Measurements from ENCODE around the gene SH3BP5. TPM values are rescaled to one million over a fixed set of nuclear protein-coding genes. Genes with fewer than 3 reads are reported as not detected.

The SH3BP5 gene
- total and polyA plus RNA-seq, 8 donors: 2.8 to 9.8 (median 6.2) TPM

DNA sequence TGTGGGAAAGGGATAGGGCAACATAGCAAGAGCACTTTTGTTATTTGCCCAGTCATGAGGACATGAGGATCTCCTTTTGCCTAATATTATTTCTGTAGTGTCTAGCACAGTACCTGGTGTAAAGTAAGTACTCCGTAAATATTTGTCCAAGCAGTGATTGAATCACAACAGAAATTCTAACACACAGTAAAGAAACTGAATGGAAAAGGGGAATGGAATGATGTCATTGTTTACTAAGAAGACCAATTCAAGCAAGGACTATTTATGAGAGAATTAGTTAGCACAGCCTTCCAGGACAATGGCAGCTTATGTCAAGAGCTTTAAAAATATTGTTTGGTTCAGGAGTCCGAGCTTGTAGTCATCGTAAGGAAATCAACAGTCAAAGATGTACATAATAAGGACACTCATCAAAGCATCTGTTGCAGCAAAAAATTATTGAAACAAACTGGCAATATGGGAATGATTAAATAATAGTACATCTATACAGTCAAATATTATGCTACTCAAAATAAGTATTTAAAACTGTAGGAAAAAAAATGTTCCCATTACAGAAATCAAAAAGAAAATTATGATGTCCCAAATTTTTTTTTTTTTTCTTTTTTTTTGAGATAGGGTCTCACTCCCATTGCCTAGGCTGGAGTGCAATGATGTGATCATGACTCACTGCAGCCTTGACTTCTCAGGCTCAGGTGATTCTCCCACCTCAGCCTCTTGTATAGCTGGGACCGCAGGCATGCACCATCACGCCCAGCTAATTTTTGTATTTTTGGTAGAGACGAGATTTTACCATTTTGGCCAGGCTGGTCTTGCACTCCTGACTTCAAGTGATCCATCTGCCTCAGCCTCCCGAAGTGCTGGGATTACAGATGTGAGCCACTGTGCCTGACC, 108.5 kb downstream of the SH3BP5 start:
- TF ChIP-seq, protein P1, sequence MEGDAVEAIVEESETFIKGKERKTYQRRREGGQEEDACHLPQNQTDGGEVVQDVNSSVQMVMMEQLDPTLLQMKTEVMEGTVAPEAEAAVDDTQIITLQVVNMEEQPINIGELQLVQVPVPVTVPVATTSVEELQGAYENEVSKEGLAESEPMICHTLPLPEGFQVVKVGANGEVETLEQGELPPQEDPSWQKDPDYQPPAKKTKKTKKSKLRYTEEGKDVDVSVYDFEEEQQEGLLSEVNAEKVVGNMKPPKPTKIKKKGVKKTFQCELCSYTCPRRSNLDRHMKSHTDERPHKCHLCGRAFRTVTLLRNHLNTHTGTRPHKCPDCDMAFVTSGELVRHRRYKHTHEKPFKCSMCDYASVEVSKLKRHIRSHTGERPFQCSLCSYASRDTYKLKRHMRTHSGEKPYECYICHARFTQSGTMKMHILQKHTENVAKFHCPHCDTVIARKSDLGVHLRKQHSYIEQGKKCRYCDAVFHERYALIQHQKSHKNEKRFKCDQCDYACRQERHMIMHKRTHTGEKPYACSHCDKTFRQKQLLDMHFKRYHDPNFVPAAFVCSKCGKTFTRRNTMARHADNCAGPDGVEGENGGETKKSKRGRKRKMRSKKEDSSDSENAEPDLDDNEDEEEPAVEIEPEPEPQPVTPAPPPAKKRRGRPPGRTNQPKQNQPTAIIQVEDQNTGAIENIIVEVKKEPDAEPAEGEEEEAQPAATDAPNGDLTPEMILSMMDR (IDR thresholded peaks at IDR 0.05): no peak
- H3K27me3 ChIP-seq: no peaks in the 10 kb centered on the region
- ATAC-seq: no peak
- 87 to 89% methylated on average over 7 of the region's 7 CpGs for WGBS, 2 donors
- intact Hi-C loops (cut with DNase I): no loop called here
- no peaks in the 10 kb centered on the region for H3K4me1 ChIP-seq
- peaks cover 0 to 42% (median 22%) of the 10 kb centered on the region in 3 donors for H3K36me3 ChIP-seq
- no peak overlapping the region for H3K4me3 ChIP-seq
- H3K9me3 ChIP-seq: no peaks in the 10 kb centered on the region
- no peak for FAIRE-seq
- no peak overlapping the region for H3K27ac ChIP-seq
- no peak for DNase-seq

DNA sequence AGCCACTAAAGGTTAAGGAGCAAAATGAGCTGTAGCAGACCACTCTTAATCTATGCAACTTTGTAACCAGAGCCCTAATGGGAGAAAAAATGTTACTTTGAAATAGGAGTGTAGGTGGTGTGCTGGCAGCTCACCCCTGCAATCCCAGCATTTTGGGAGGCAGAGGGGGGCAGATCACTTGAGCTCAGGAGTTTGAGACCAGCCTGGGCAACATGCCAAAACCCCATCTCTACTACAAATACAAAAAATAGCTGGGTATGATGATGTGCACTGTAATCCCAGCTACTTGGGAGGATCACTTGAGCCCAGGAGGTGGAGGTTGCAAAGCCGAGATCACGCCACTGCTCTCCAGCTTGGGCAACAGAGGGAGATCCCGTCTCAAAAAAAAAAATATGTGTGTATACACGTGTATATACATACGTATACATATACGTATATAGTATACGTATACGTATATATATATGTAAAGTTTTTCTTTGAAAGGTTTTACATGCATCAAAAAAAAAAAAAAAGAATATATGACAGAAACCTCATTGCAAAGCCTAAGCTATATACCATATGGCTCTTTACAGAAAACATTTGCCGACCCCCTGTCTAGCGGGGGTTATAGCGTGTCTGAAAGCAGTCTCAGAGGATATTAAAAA, 110.7 kb downstream of the SH3BP5 start:
- ATAC-seq: no peak
- H3K27ac ChIP-seq: no peak overlapping the region
- no peak for DNase-seq
- intact Hi-C loops (cut with DNase I): no loop called here
- 89 to 92% methylated on average over 11 of the region's 11 CpGs for WGBS, 2 donors
- H3K36me3 ChIP-seq: peaks cover 7 to 48% (median 27%) of the 10 kb centered on the region in 3 donors
- H3K4me3 ChIP-seq: no peak overlapping the region
- H3K9me3 ChIP-seq: no peaks in the 10 kb centered on the region
- no peaks in the 10 kb centered on the region for H3K27me3 ChIP-seq
- H3K4me1 ChIP-seq: peaks cover 0 to 9% (median 0%) of the 10 kb centered on the region in 3 donors
- TF ChIP-seq, protein P1 (IDR thresholded peaks at IDR 0.05): no peak
- no peak for FAIRE-seq

DNA sequence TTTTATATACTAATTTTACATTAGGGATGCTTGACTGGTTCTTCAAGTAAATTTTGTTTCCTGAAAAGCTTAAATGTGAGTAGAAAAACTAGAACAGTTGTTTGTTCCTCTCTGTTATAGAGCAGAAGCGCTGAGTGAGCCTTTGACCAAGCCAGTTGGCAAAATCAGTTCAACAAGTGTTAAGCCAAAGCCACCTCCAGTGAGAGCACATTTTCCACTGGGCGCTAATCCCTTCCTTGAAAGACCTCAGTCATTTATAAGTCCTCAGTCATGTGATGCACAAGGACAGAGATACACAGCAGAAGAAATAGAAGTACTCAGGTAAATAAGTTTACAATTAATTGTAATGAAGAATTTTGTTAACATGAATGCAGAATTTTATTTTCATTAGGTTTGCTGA, 111.7 kb downstream of the SH3BP5 start:
- WGBS, 2 donors: 95 to 99% methylated on average over 2 of the region's 2 CpGs
- H3K27ac ChIP-seq: no peak overlapping the region
- TF ChIP-seq, protein P1 (IDR thresholded peaks at IDR 0.05): no peak
- intact Hi-C loops (cut with DNase I): no loop called here
- DNase-seq: no peak
- no peak for ATAC-seq
- no peak overlapping the region for H3K4me3 ChIP-seq
- FAIRE-seq: no peak
- H3K9me3 ChIP-seq: no peaks in the 10 kb centered on the region
- H3K27me3 ChIP-seq: no peaks in the 10 kb centered on the region
- peaks cover 0 to 9% (median 0%) of the 10 kb centered on the region in 3 donors for H3K4me1 ChIP-seq
- peaks cover 7 to 48% (median 27%) of the 10 kb centered on the region in 3 donors for H3K36me3 ChIP-seq

DNA sequence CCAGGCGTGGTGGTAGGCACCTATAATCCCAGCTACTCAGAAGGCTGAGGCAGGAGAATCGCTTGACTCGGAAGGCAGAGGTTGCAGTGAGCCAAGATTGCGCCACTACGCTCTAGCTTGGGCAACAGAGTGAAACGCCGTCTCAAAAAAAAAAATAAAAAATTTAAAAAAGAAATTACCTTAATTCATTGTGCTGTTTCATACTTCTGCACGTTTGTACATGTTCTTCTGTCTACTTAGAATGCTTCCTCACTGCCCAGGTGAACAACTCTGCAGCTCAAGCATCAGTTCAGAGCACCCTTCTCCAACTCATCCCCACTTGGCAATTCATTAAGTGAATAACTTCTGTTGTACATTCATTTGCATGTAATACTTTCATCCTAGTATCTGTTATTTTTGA, 112.3 kb downstream of the SH3BP5 start:
- intact Hi-C loops (cut with DNase I): no loop called here

More for the DNA sequence above, 112.3 kb downstream of the SH3BP5 start:
- no peaks in the 10 kb centered on the region for H3K9me3 ChIP-seq
- H3K27me3 ChIP-seq: no peaks in the 10 kb centered on the region
- ATAC-seq (no peak), DNase-seq (no peak), FAIRE-seq (no peak)
- peaks cover 7 to 48% (median 27%) of the 10 kb centered on the region in 3 donors for H3K36me3 ChIP-seq
- TF ChIP-seq, protein P1 (IDR thresholded peaks at IDR 0.05): no peak
- WGBS, 2 donors: 91 to 94% methylated on average over 8 of the region's 8 CpGs
- no peak overlapping the region for H3K4me3 ChIP-seq
- peaks cover 0 to 9% (median 0%) of the 10 kb centered on the region in 3 donors for H3K4me1 ChIP-seq
- no peak overlapping the region for H3K27ac ChIP-seq

Data from pancreas (tissue), 10 donors.